K562 (cell line): ENCODE measurements around the gene TGFBR1. TPM values are rescaled to one million over a fixed set of nuclear protein-coding genes. Genes with fewer than 3 reads are reported as not detected.

ENCODE experiments used
- ELK3 ChIP-seq: fragments of 450-650 bp; formaldehyde crosslinking; IDR thresholded peaks from 2 replicates; pipeline ENCODE4 v1.4.0; 2020; ENCODE audit warnings: mild to moderate bottlenecking
- ETV5 ChIP-seq: sonication (generic); formaldehyde crosslinking; IDR thresholded peaks from 2 replicates; pipeline ENCODE4 v1.4.0; 2020; ENCODE audit warnings: low read depth, mild to moderate bottlenecking, missing genetic modification reagents
- HMGXB4 ChIP-seq: sonication (generic); formaldehyde crosslinking; IDR thresholded peaks from 2 replicates; pipeline ENCODE4 v1.8.1; 2023; ENCODE audit warnings: mild to moderate bottlenecking, missing genetic modification reagents
- MAFF ChIP-seq: IDR thresholded peaks from 2 replicates; pipeline ENCODE4 v1.6.1; 2012; ENCODE audit warnings: low read length, improper control_type of control experiment
- MTA2 ChIP-seq: fragments of 450-650 bp; IDR thresholded peaks from 2 replicates; pipeline ENCODE4 v1.6.1; 2016; ENCODE audit warnings: low read depth
- NFIC ChIP-seq: fragments of 450-650 bp; IDR thresholded peaks from 2 replicates; pipeline ENCODE4 v1.6.1; 2017; ENCODE audit warnings: mild to moderate bottlenecking, inconsistent platforms
- SREBF1 ChIP-seq: fragments of 150-350 bp; IDR thresholded peaks from 2 replicates; pipeline ENCODE4 v1.6.1; 2014; ENCODE audit warnings: antibody characterized with exemption, low read depth, low read length, borderline replicate concordance
- TCF7 ChIP-seq: sonication (generic); IDR thresholded peaks from 2 replicates; pipeline ENCODE4 v1.6.1; 2016; ENCODE audit warnings: antibody characterized with exemption, borderline replicate concordance
- TCFL5 ChIP-seq: fragments of 250-450 bp; sonication (Bioruptor Pico); conservative IDR thresholded peaks from 2 replicates; pipeline ENCODE4 v1.6.1; 2021; ENCODE audit warnings: mild to moderate bottlenecking, moderate library complexity, matching md5 sums
- TGIF2 ChIP-seq: sonication (generic); formaldehyde crosslinking; IDR thresholded peaks from 2 replicates; pipeline ENCODE4 v1.8.1; 2022; ENCODE audit warnings: mild to moderate bottlenecking, missing genetic modification reagents, moderate library complexity
- ZNF76 ChIP-seq: fragments of 250-450 bp; sonication (Bioruptor Pico); IDR thresholded peaks from 2 replicates; pipeline ENCODE4 v1.4.0; 2020; ENCODE audit warnings: mild to moderate bottlenecking, moderate library complexity, borderline replicate concordance
- polyA plus RNA-seq, 8 experiments: library from polyadenylated mRNA; depleted of rRNA in 4 of 8; stranded (reverse) in 5 of 8; unstranded in 3 of 8; fragments of >200 nt; fragmentation: Nextera tagmentation in 2 of 8; fragmentation: Illumina TruSeq in 1 of 8; extraction: Ambion mirVana in 2 of 8; extraction: Trizol in 1 of 8; gene quantifications; 2 replicates each; pipeline versions ENCODE4 v1.2.1 to v1.2.3, GENCODE V29; 2011 to 2014; ENCODE audit warnings: inconsistent platforms in 1 of 8, missing spikeins in 1 of 8
- total RNA-seq, 7 experiments: library from RNA; depleted of rRNA in 6 of 7; stranded (reverse); fragments of >200 nt in 6 of 7; fragmentation: Illumina TruSeq in 2 of 7; extraction: Trizol in 2 of 7; gene quantifications; 2 replicates each; pipeline versions ENCODE4 v1.2.1 to v1.2.3, GENCODE V29; 2011 to 2021; ENCODE audit warnings: low replicate concordance in 1 of 7
- TF ChIP-seq, protein P1 (sequence below): fragments of 150-350 bp; IDR thresholded peaks from 2 replicates; pipeline ENCODE4 v1.6.1; 2014; ENCODE audit warnings: low read depth, mild to moderate bottlenecking, low read length, borderline replicate concordance

Gene TGFBR1
- total and polyA plus RNA-seq, 9 of the 15 experiments (the other 6 are each of a cell fraction or from before 2014, with no cell fraction given): 15.5 to 62.4 (median 42.7) TPM

- no peak for TF ChIP-seq SREBF1
- TF ChIP-seq ZNF76 (CRISPR knock-in tag): no peak
- no peak for TF ChIP-seq ELK3 (CRISPR knock-in tag)
- no peak for TF ChIP-seq MTA2
- no peak for TF ChIP-seq TCFL5 (CRISPR knock-in tag)
- TF ChIP-seq NFIC: no peak
- no peak for TF ChIP-seq HMGXB4 (CRISPR knock-in tag)
- TF ChIP-seq, protein P1, sequence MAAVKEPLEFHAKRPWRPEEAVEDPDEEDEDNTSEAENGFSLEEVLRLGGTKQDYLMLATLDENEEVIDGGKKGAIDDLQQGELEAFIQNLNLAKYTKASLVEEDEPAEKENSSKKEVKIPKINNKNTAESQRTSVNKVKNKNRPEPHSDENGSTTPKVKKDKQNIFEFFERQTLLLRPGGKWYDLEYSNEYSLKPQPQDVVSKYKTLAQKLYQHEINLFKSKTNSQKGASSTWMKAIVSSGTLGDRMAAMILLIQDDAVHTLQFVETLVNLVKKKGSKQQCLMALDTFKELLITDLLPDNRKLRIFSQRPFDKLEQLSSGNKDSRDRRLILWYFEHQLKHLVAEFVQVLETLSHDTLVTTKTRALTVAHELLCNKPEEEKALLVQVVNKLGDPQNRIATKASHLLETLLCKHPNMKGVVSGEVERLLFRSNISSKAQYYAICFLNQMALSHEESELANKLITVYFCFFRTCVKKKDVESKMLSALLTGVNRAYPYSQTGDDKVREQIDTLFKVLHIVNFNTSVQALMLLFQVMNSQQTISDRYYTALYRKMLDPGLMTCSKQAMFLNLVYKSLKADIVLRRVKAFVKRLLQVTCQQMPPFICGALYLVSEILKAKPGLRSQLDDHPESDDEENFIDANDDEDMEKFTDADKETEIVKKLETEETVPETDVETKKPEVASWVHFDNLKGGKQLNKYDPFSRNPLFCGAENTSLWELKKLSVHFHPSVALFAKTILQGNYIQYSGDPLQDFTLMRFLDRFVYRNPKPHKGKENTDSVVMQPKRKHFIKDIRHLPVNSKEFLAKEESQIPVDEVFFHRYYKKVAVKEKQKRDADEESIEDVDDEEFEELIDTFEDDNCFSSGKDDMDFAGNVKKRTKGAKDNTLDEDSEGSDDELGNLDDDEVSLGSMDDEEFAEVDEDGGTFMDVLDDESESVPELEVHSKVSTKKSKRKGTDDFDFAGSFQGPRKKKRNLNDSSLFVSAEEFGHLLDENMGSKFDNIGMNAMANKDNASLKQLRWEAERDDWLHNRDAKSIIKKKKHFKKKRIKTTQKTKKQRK: no peak
- TF ChIP-seq ETV5 (CRISPR knock-in tag): no peak
- no peak for TF ChIP-seq TGIF2 (CRISPR knock-in tag)
- no peak for TF ChIP-seq MAFF
- TF ChIP-seq TCF7: no peak
Observed at GRCh38 chr9:99133145-99133544, 28.2 kb downstream of the TGFBR1 start (continued).
